Activated CD4-positive, alpha-beta T cell treated with anti-CD3 and anti-CD28 coated beads, Interleukin-2, amount 50 U/mL, for 48 hours (primary cell): Measurements from ENCODE around the gene NEUROD4.

Experiments
- DNase-seq, 2 experiments: peaks; one replicate each; pipeline ENCODE4 v3.0.0-alpha.2; 2020

The NEUROD4 gene

GRCh38 chr12:54998958-54999510, 20.7 kb upstream of the NEUROD4 start:
- no peak for DNase-seq

GRCh38 chr12:55001198-55001868, 18.4 kb upstream of the NEUROD4 start:
- DNase-seq, result no peak

GRCh38 chr12:55002355-55002754, 17.4 kb upstream of the NEUROD4 start:
- DNase-seq, result no peak

- DNase-seq, result no peak
These were observed 10.7 kb upstream of the NEUROD4 start for GRCh38 chr12:55008944-55009585.

GRCh38 chr12:55017416-55017925, 2.3 kb upstream of the NEUROD4 start:
- DNase-seq, result no peak

- DNase-seq, result no peak
These were observed 4.8 kb downstream of the NEUROD4 start for GRCh38 chr12:55024575-55024974.

GRCh38 chr12:55025508-55025907, 5.7 kb downstream of the NEUROD4 start:
- no peak for DNase-seq

- no peak for DNase-seq
These were observed 14.4 kb downstream of the NEUROD4 start for GRCh38 chr12:55034218-55034617.

GRCh38 chr12:55036326-55037115, 16.7 kb downstream of the NEUROD4 start:
- DNase-seq, result no peak

- DNase-seq, result no peak
These were observed 17.7 kb downstream of the NEUROD4 start for GRCh38 chr12:55037351-55037987.

GRCh38 chr12:55039395-55040354, 19.9 kb downstream of the NEUROD4 start:
- no peak for DNase-seq

GRCh38 chr12:55041345-55042055, 21.7 kb downstream of the NEUROD4 start:
- no peak for DNase-seq

GRCh38 chr12:55043542-55043941, 23.8 kb downstream of the NEUROD4 start:
- no peak for DNase-seq

- DNase-seq, result no peak
These were observed 24.4 kb downstream of the NEUROD4 start for GRCh38 chr12:55044135-55044534.

GRCh38 chr12:55049676-55050075, 29.9 kb downstream of the NEUROD4 start:
- no peak for DNase-seq

GRCh38 chr12:55051197-55051947, 31.6 kb downstream of the NEUROD4 start:
- DNase-seq, result no peak

- DNase-seq, result no peak
These were observed 37.7 kb downstream of the NEUROD4 start for GRCh38 chr12:55057481-55057880.

- DNase-seq, result no peak
These were observed 38.3 kb downstream of the NEUROD4 start for GRCh38 chr12:55058082-55058481.

- no peak for DNase-seq
These were observed 39.0 kb downstream of the NEUROD4 start for GRCh38 chr12:55058776-55059175.

GRCh38 chr12:55060470-55060869, 40.7 kb downstream of the NEUROD4 start:
- peak; percentile 45 to 63 for DNase-seq
